Activated CD8-positive, alpha-beta T cell treated with anti-CD3 and anti-CD28 coated beads for 36 hours (primary cell): ENCODE data around the gene LIMS2. TPM values are rescaled to one million over a fixed set of nuclear protein-coding genes. Genes with fewer than 3 reads are reported as not detected.

Experiments
- ATAC-seq: fragments of 200-7000 bp; cut with Tn5 transposase; one replicate; pipeline ENCODE4 v1.10.0; 2021; ENCODE audit warnings: mild to moderate bottlenecking, moderate library complexity
- CTCF ChIA-PET: fragments of 350-600 bp; sonication (Branson Sonifier 250); formaldehyde crosslinking; loops from one replicate; lab custom pipeline; 2021; ENCODE audit warnings: antibody characterized with exemption; lab: Charles Lee
- POLR2A ChIA-PET: fragments of 350-600 bp; sonication (Branson Sonifier 250); formaldehyde crosslinking; loops from one replicate; lab custom pipeline; 2021; ENCODE audit warnings: antibody characterized with exemption; lab: Charles Lee
- DNase-seq: peaks from one replicate; pipeline ENCODE4 v3.0.0-alpha.2; 2020
- H3K27ac Mint-ChIP-seq: one replicate; pipeline ENCODE4 v1.8.0; 2021; ENCODE audit warnings: mild to moderate bottlenecking, mixed read lengths
- H3K27me3 Mint-ChIP-seq: one replicate; pipeline ENCODE4 v1.8.0; 2021; ENCODE audit warnings: mixed read lengths
- H3K36me3 Mint-ChIP-seq: one replicate; pipeline ENCODE4 v1.8.0; 2021; ENCODE audit warnings: low read depth, mixed read lengths
- H3K4me1 Mint-ChIP-seq: one replicate; pipeline ENCODE4 v1.8.0; 2021; ENCODE audit warnings: low read depth, mixed read lengths
- H3K4me3 Mint-ChIP-seq: one replicate; pipeline ENCODE4 v1.8.0; 2021; ENCODE audit warnings: mild to moderate bottlenecking, moderate library complexity, mixed read lengths
- H3K9me3 Mint-ChIP-seq: one replicate; pipeline ENCODE4 v1.8.0; 2021; ENCODE audit warnings: mixed read lengths
- CTCF ChIP-seq: fragments of 200-600 bp; IDR thresholded peaks from one replicate; pipeline ENCODE4 v1.8.0; 2022; ENCODE audit warnings: antibody characterized with exemption, mild to moderate bottlenecking
- intact Hi-C: fragments of 100-400 bp; cut with micrococcal nuclease; formaldehyde crosslinking; loops from one replicate; pipeline ENCODE4 v1.10.0; 2022
- total RNA-seq, 2 experiments: library from RNA; stranded (reverse); gene quantifications; one replicate each; pipeline ENCODE4 v1.2.3, GENCODE V29; 2021

Gene LIMS2
- total RNA-seq, 2 experiments from 2014 or later, result 22.1 to 23.6 TPM

GRCh38 chr2:127705391-127706065, 30.2 kb upstream of the LIMS2 start:
- Mint-ChIP-seq H3K4me3 (no peak overlapping the region), H3K4me1 (peaks cover 30% of the 10 kb centered on the region), H3K27me3 (no peaks in the 10 kb centered on the region), H3K27ac (peak overlapping the region; percentile 39), H3K36me3 (peaks cover 54% of the 10 kb centered on the region), H3K9me3 (no peaks in the 10 kb centered on the region)
- DNase-seq (no peak), ATAC-seq (no peak)
- no peak for TF ChIP-seq CTCF
- intact Hi-C loops, result no loop called here
- POLR2A ChIA-PET, result interaction anchor here (1.5 kb wide), 1 partner anchor 9 kb away, joined by 4 read pairs; no protein-coding TSS in a partner anchor
- CTCF ChIA-PET, result interaction anchor here (0.8 to 2.4 kb wide), 3 partner anchors 8 to 114 kb away, joined by 3 to 9 read pairs (median 3); no protein-coding TSS in a partner anchor

GRCh38 chr2:127704641-127705390, 29.5 kb upstream of the LIMS2 start:
- Mint-ChIP-seq H3K27ac (peak overlapping the region; percentile 39), H3K4me1 (peaks cover 34% of the 10 kb centered on the region), H3K27me3 (no peaks in the 10 kb centered on the region), H3K4me3 (peak overlapping the region; percentile 26), H3K9me3 (no peaks in the 10 kb centered on the region), H3K36me3 (peaks cover 54% of the 10 kb centered on the region)
- intact Hi-C loops, result no loop called here
- no peak for TF ChIP-seq CTCF
- DNase-seq (no peak), ATAC-seq (no peak)
- CTCF ChIA-PET, result interaction anchor here (0.8 to 2.6 kb wide), 6 partner anchors 9 to 114 kb away, joined by 3 to 10 read pairs (median 4); no protein-coding TSS in a partner anchor
- POLR2A ChIA-PET, result interaction anchor here (1.5 kb wide), 1 partner anchor 10 kb away, joined by 4 read pairs; no protein-coding TSS in a partner anchor

- Mint-ChIP-seq H3K4me3 (peak overlapping the region; percentile 88), H3K4me1 (peaks cover 34% of the 10 kb centered on the region), H3K9me3 (no peaks in the 10 kb centered on the region), H3K27me3 (no peaks in the 10 kb centered on the region), H3K36me3 (peaks cover 49% of the 10 kb centered on the region), H3K27ac (peak overlapping the region; percentile 27)
- intact Hi-C loops, result no loop called here
- POLR2A ChIA-PET, result interaction anchor here (0.9 to 1.2 kb wide), 3 partner anchors 9 to 177 kb away, joined by 3 to 4 read pairs (median 3); partner anchors contain the start of gene IWS1
- no peak for ATAC-seq
- TF ChIP-seq CTCF, result no peak
- CTCF ChIA-PET, result interaction anchor here (0.6 to 2.6 kb wide), 5 partner anchors 8 to 456 kb away, joined by 3 to 10 read pairs (median 5); no protein-coding TSS in a partner anchor
- DNase-seq, result no peak
These were observed 28.0 kb upstream of the LIMS2 start for GRCh38 chr2:127703282-127703681.

- DNase-seq, result no peak
- Mint-ChIP-seq H3K9me3 (no peaks in the 10 kb centered on the region), H3K27me3 (no peaks in the 10 kb centered on the region), H3K4me3 (peak overlapping the region; percentile 88), H3K36me3 (peaks cover 44% of the 10 kb centered on the region), H3K27ac (peak overlapping the region; percentile 93), H3K4me1 (peaks cover 34% of the 10 kb centered on the region)
- ChIA-PET CTCF (interaction anchor here (0.9 to 2.6 kb wide), 6 partner anchors 9 to 111 kb away, joined by 3 to 12 read pairs (median 4); no protein-coding TSS in a partner anchor), POLR2A (interaction anchor here (0.7 to 1.7 kb wide), 12 partner anchors 9 to 176 kb away, joined by 3 to 9 read pairs (median 4); partner anchors contain the start of genes IWS1 and WDR33)
- intact Hi-C loops, result no loop called here
- no peak for ATAC-seq
- no peak for TF ChIP-seq CTCF
These were observed 27.2 kb upstream of the LIMS2 start for GRCh38 chr2:127702395-127703009.
